H1 (cell line): ENCODE results near the gene RASL11B. TPM values are rescaled to one million over a fixed set of nuclear protein-coding genes. Genes with fewer than 3 reads are reported as not detected.

Experiments used
- CTCF ChIA-PET: fragments of 300-600 bp; sonication (Branson Sonifier 250); formaldehyde crosslinking; loops from one replicate; lab custom pipeline; 2021; ENCODE audit not compliant: partially characterized antibody; lab: Charles Lee
- POLR2A ChIA-PET: fragments of 300-600 bp; sonication (Branson Sonifier 250); formaldehyde crosslinking; loops from one replicate; lab custom pipeline; 2021; ENCODE audit warnings: inconsistent platforms; ENCODE audit not compliant: partially characterized antibody; lab: Charles Lee
- DNase-seq, 2 experiments: peaks; one replicate each; pipeline versions ENCODE4 v3.0.0 to v3.0.0-alpha.2; 2010 to 2022; ENCODE audit warnings: low spot score in 2 of 2, low read depth in 1 of 2, mixed read lengths in 1 of 2
- FAIRE-seq: peaks from 2 replicates; lab custom pipeline; 2011; peaks lifted over from hg19 to GRCh38; lab: Jason Lieb, UNC
- H2AFZ ChIP-seq: 2 replicates; pipeline ENCODE4 v1.8.1; 2012; ENCODE audit warnings: low read length, inconsistent platforms
- H2AK5ac ChIP-seq: 2 replicates; pipeline ENCODE4 v1.6.1; 2013; ENCODE audit warnings: low read depth, low read length
- H2BK120ac ChIP-seq: replicated peaks from 2 replicates; pipeline ENCODE3; 2013; ENCODE audit warnings: low read depth, low read length, inconsistent platforms
- H2BK12ac ChIP-seq: 2 replicates; pipeline ENCODE4 v1.6.1; 2013; ENCODE audit warnings: low read depth, low read length
- H2BK15ac ChIP-seq: 2 replicates; pipeline ENCODE4 v1.6.1; 2013; ENCODE audit warnings: low read length
- H2BK20ac ChIP-seq: 2 replicates; pipeline ENCODE4 v1.6.1; 2013; ENCODE audit warnings: low read length
- H2BK5ac ChIP-seq: 2 replicates; pipeline ENCODE4 v1.6.1; 2013; ENCODE audit warnings: low read depth, low read length
- H3K14ac ChIP-seq: 2 replicates; pipeline ENCODE4 v1.6.1; 2013; ENCODE audit warnings: inconsistent platforms; ENCODE audit not compliant: insufficient read length
- H3K18ac ChIP-seq: 2 replicates; pipeline ENCODE4 v1.6.1; 2013; ENCODE audit warnings: low read length; ENCODE audit errors: extremely low read depth
- H3K23ac ChIP-seq: 2 replicates; pipeline ENCODE4 v1.6.1; 2013; ENCODE audit warnings: inconsistent platforms; ENCODE audit not compliant: insufficient read length
- H3K23me2 ChIP-seq: 2 replicates; pipeline ENCODE4 v1.6.1; 2013; ENCODE audit warnings: low read depth, low read length
- H3K27ac ChIP-seq: 2 replicates; pipeline ENCODE4 v1.6.1; 2011; ENCODE audit warnings: low read depth, low read length, inconsistent platforms
- H3K27me3 ChIP-seq, 4 experiments: replicated peaks in 1 of 4; 1 replicate in 1 of 4; 2 replicates in 3 of 4; pipeline versions ENCODE4 v1.6.1 to v1.8.1; 2011 to 2013; ENCODE audit warnings: low read length in 3 of 4, mild to moderate bottlenecking in 3 of 4, inconsistent platforms in 2 of 4, mixed read lengths in 2 of 4, moderate library complexity in 1 of 4; ENCODE audit not compliant: control insufficient read depth in 3 of 4, insufficient read depth in 3 of 4; ENCODE audit errors: extremely low read depth in 1 of 4
- H3K36me3 ChIP-seq, 4 experiments: 2 replicates each; pipeline versions ENCODE4 v1.6.1 to v1.8.1; 2011 to 2013; ENCODE audit warnings: mild to moderate bottlenecking in 4 of 4, low read length in 3 of 4, moderate library complexity in 2 of 4, control low read depth in 1 of 4, inconsistent platforms in 1 of 4; ENCODE audit not compliant: insufficient read depth in 4 of 4, control insufficient read depth in 2 of 4
- H3K4ac ChIP-seq: replicated peaks from 2 replicates; pipeline ENCODE3; 2013; ENCODE audit warnings: low read length, low read depth, mixed read lengths, inconsistent platforms; ENCODE audit not compliant: insufficient read length
- H3K4me1 ChIP-seq, 4 experiments: replicated peaks in 1 of 4; 1 replicate in 1 of 4; 2 replicates in 3 of 4; pipeline versions ENCODE4 v1.6.1 to v1.8.1; 2011 to 2013; ENCODE audit warnings: low read length in 3 of 4, inconsistent platforms in 2 of 4, mixed read lengths in 1 of 4; ENCODE audit not compliant: insufficient read depth in 4 of 4, control insufficient read depth in 3 of 4
- H3K4me2 ChIP-seq, 2 experiments: 2 replicates each; pipeline versions ENCODE4 v1.6.1 to v1.8.1; 2011 to 2013; ENCODE audit warnings: low read depth in 2 of 2, low read length in 2 of 2, control low read depth in 1 of 2, inconsistent platforms in 1 of 2, mild to moderate bottlenecking in 1 of 2; ENCODE audit not compliant: insufficient read depth in 1 of 2
- H3K4me3 ChIP-seq, 4 experiments: fragments of 200-600, 300-600 bp in 1 of 4; sonication (generic), shearing (Covaris generic), sonication (Bioruptor Twin) in 1 of 4; 2 replicates each; pipeline versions ENCODE4 v1.5.1 to v1.8.1; 2011 to 2016; ENCODE audit warnings: low read length in 4 of 4, low read depth in 3 of 4, control low read depth in 2 of 4, inconsistent platforms in 2 of 4, mild to moderate bottlenecking in 2 of 4, mixed read lengths in 1 of 4, moderate library complexity in 1 of 4; ENCODE audit not compliant: insufficient read depth in 2 of 4; ENCODE audit errors: extremely low read depth in 1 of 4
- H3K56ac ChIP-seq: replicated peaks from 2 replicates; pipeline ENCODE3; 2013; ENCODE audit warnings: low read depth, mild to moderate bottlenecking, mixed read lengths, low read length, inconsistent platforms; ENCODE audit not compliant: insufficient read length
- H3K79me1 ChIP-seq: 2 replicates; pipeline ENCODE4 v1.6.1; 2013; ENCODE audit warnings: low read depth, low read length, control low read depth
- H3K79me2 ChIP-seq, 2 experiments: 2 replicates each; pipeline versions ENCODE4 v1.6.1 to v1.8.1; 2012 to 2013; ENCODE audit warnings: low read length in 2 of 2, mild to moderate bottlenecking in 2 of 2, inconsistent platforms in 1 of 2; ENCODE audit not compliant: insufficient read depth in 2 of 2, control insufficient read depth in 1 of 2
- H3K9ac ChIP-seq, 4 experiments: replicated peaks in 1 of 4; 1 replicate in 1 of 4; 2 replicates in 3 of 4; pipeline versions ENCODE4 v1.6.1 to v1.8.1; 2011 to 2013; ENCODE audit warnings: low read depth in 3 of 4, low read length in 3 of 4, control low read depth in 2 of 4, mild to moderate bottlenecking in 2 of 4, moderate library complexity in 2 of 4, inconsistent platforms in 1 of 4; ENCODE audit errors: extremely low read depth in 1 of 4
- H3K9me3 ChIP-seq, 2 experiments: 2 replicates each; pipeline versions ENCODE4 v1.6.1 to v1.8.1; 2012 to 2013; ENCODE audit warnings: mild to moderate bottlenecking in 2 of 2, moderate library complexity in 2 of 2, control low read depth in 1 of 2, inconsistent platforms in 1 of 2, low read depth in 1 of 2, low read length in 1 of 2, mixed read lengths in 1 of 2; ENCODE audit not compliant: insufficient read depth in 2 of 2
- H4K20me1 ChIP-seq, 2 experiments: replicated peaks in 1 of 2; 2 replicates each; pipeline versions ENCODE3 to v1.8.1; 2011 to 2013; ENCODE audit warnings: inconsistent platforms in 2 of 2, low read length in 2 of 2, mild to moderate bottlenecking in 1 of 2; ENCODE audit not compliant: insufficient read depth in 2 of 2, control insufficient read depth in 1 of 2
- H4K5ac ChIP-seq: 2 replicates; pipeline ENCODE4 v1.6.1; 2013; ENCODE audit warnings: low read length, low read depth, mixed read lengths, inconsistent platforms; ENCODE audit not compliant: insufficient read length
- H4K8ac ChIP-seq: 2 replicates; pipeline ENCODE4 v1.8.0; 2013; ENCODE audit warnings: mild to moderate bottlenecking, moderate library complexity, low read length, inconsistent platforms; ENCODE audit not compliant: insufficient read depth; ENCODE audit errors: extremely low read depth
- H4K91ac ChIP-seq: replicated peaks from 2 replicates; pipeline ENCODE3; 2013; ENCODE audit warnings: low read length, mixed read lengths, inconsistent platforms; ENCODE audit not compliant: insufficient read length
- CHD1 ChIP-seq: IDR thresholded peaks from 2 replicates; pipeline ENCODE4 v1.6.1; 2012; ENCODE audit warnings: low read depth, low read length, improper control_type of control experiment
- CHD2 ChIP-seq: IDR thresholded peaks from 2 replicates; pipeline ENCODE4 v1.6.1; 2012; ENCODE audit warnings: low read length, improper control_type of control experiment
- EP300 ChIP-seq, 2 experiments: IDR thresholded peaks; 1 replicate in 1 of 2; 2 replicates in 1 of 2; pipeline ENCODE4 v1.6.1; 2011 to 2012; ENCODE audit warnings: low read depth in 2 of 2, low read length in 2 of 2, mild to moderate bottlenecking in 2 of 2, borderline replicate concordance in 1 of 2, inconsistent platforms in 1 of 2, moderate library complexity in 1 of 2
- EZH2 ChIP-seq: fragments of 200-600 bp; sonication (generic); IDR thresholded peaks from 2 replicates; pipeline ENCODE4 v1.7.1; 2012; ENCODE audit warnings: low read depth, mild to moderate bottlenecking, moderate library complexity, low read length, inconsistent platforms; ENCODE audit not compliant: severe bottlenecking
- JUN ChIP-seq: IDR thresholded peaks from 2 replicates; pipeline ENCODE4 v1.6.1; 2011; ENCODE audit warnings: low read depth, mild to moderate bottlenecking, improper control_type of control experiment, low read length
- KDM5A ChIP-seq: fragments of 200-600 bp; IDR thresholded peaks from 2 replicates; pipeline ENCODE4 v1.7.1; 2012; ENCODE audit warnings: mild to moderate bottlenecking, low read length, inconsistent platforms, mixed read lengths
- SIN3A ChIP-seq, 2 experiments: IDR thresholded peaks in 1 of 2; conservative IDR thresholded peaks in 1 of 2; 2 replicates each; pipeline ENCODE4 v1.6.1; 2011 to 2012; ENCODE audit warnings: low read length in 2 of 2, improper control_type of control experiment in 1 of 2, low read depth in 1 of 2, mild to moderate bottlenecking in 1 of 2
- TCF12 ChIP-seq: IDR thresholded peaks from 2 replicates; pipeline ENCODE4 v1.6.1; 2011; ENCODE audit warnings: low read depth, mild to moderate bottlenecking, low read length
- whole genome bisulfite sequencing, 2 experiments: shearing (Covaris generic) in 1 of 2; methylation state at CpG; one replicate each; pipeline versions ENCODE4 v1.1.6 to v1.1.7; 2013 to 2015; ENCODE audit warnings: low lambda C conversion rate in 2 of 2, mixed read lengths in 2 of 2, inconsistent platforms in 1 of 2, low coverage in 1 of 2, missing lambda C conversion rate in 1 of 2; ENCODE audit not compliant: insufficient replicate concordance in 2 of 2, insufficient coverage in 1 of 2, insufficient read length in 1 of 2; ENCODE audit errors: extremely low coverage in 1 of 2, missing lambda C conversion rate in 1 of 2; 5-methylcytosine and 5-hydroxymethylcytosine counted together
- polyA plus RNA-seq, 7 experiments: library from polyadenylated mRNA; depleted of rRNA in 3 of 7; stranded (reverse) in 5 of 7; unstranded in 2 of 7; fragments of >200 nt in 5 of 7; fragments of 200-250 nt in 2 of 7; gene quantifications; 1 replicate in 5 of 7; 2 replicates in 1 of 7; 4 replicates in 1 of 7; pipeline versions ENCODE4 v1.2.1 to v1.2.3, GENCODE V29; 2011 to 2013; ENCODE audit warnings: missing spikeins in 2 of 7, mixed read lengths in 2 of 7
- total RNA-seq: library from RNA; stranded (reverse); fragmentation: NEBNext Ultra II Directional; extraction: Animal tissue kit (Norgen Biotek cat#: 25700); gene quantifications from 2 replicates; pipeline ENCODE4 v1.2.1, GENCODE V29; 2021
- TF ChIP-seq, protein P1 (sequence below): IDR thresholded peaks from 2 replicates; pipeline ENCODE4 v1.6.1; 2011; ENCODE audit warnings: low read length, improper control_type of control experiment

Gene RASL11B
- total and polyA plus RNA-seq, 2 of the 8 experiments (the other 6 are each of a cell fraction or from before 2014, with no cell fraction given): 49.8 to 75.5 TPM

GRCh38 chr4:52838729-52839586 is 23.2 kb upstream of the RASL11B start:
- H3K9ac ChIP-seq: no peak overlapping the region
- H2AK5ac ChIP-seq: peak overlapping the region; percentile 77; the same call in 1 of the 2 replicates
- peak overlapping the region; percentile 94 for H2BK20ac ChIP-seq
- no peaks in the 10 kb centered on the region for H3K23me2 ChIP-seq
- no peaks in the 10 kb centered on the region for H3K79me2 ChIP-seq
- H3K4me3 ChIP-seq: no peak overlapping the region
- peak overlapping the region; percentile 63 for H3K4ac ChIP-seq
- H2BK5ac ChIP-seq: peak overlapping the region; percentile 79; the same call in 1 of the 2 replicates
- peak overlapping the region; percentile 95; the same call in 1 of the 2 replicates for H2BK12ac ChIP-seq
- H3K36me3 ChIP-seq: no peaks in the 10 kb centered on the region
- no peak overlapping the region for H3K4me2 ChIP-seq
- peak overlapping the region; percentile 86 for H4K91ac ChIP-seq
- no peak overlapping the region for H4K5ac ChIP-seq
- no peaks in the 10 kb centered on the region for H4K20me1 ChIP-seq
- no peak overlapping the region for H2BK15ac ChIP-seq
- H3K14ac ChIP-seq: no peak overlapping the region
- H3K56ac ChIP-seq: no peak overlapping the region
- no peak overlapping the region for H3K23ac ChIP-seq
- no peak overlapping the region for H4K8ac ChIP-seq
- FAIRE-seq (no peak), DNase-seq (no peak)
- H3K79me1 ChIP-seq: no peaks in the 10 kb centered on the region
- WGBS, 2 experiments: 93% methylated on average over 10 of the region's 10 CpGs; no CpG with 5 or more reads in 1 of the 2 experiments
- no peaks in the 10 kb centered on the region for H3K27me3 ChIP-seq
- peak overlapping the region; percentile 59 for H2BK120ac ChIP-seq
- H3K18ac ChIP-seq: peak overlapping the region; percentile 55; the same call in 1 of the 2 replicates
- H3K4me1 ChIP-seq: peaks cover 7 to 25% (median 20%) of the 10 kb centered on the region in 4 experiments
- no peak overlapping the region for H2AFZ ChIP-seq
- ChIA-PET POLR2A (interaction anchor here (1.1 to 15.2 kb wide), 6 partner anchors 8 to 126 kb away, joined by 3 to 165 read pairs (median 5); partner anchors contain the start of gene RASL11B), CTCF (interaction anchor here (1.2 to 2.6 kb wide), 5 partner anchors 8 to 144 kb away, joined by 3 to 10 read pairs (median 3); no protein-coding TSS in a partner anchor)
- H3K9me3 ChIP-seq: no peaks in the 10 kb centered on the region
- H3K27ac ChIP-seq: no peak overlapping the region
- TF ChIP-seq TCF12 (no peak), EZH2 (no peak), KDM5A (no peak), JUN (no peak), EP300 (IDR thresholded peaks at IDR 0.05; ENCODE audit: borderline replicate concordance in 1 of 2, low read depth in 2 of 2, low read length in 2 of 2) (no peak), SIN3A (conservative IDR thresholded peaks at IDR 0.05 in 1 of 2, IDR thresholded peaks at IDR 0.05 in 1 of 2; ENCODE audit: low read depth in 1 of 2, low read length in 2 of 2) (no peak), CHD1 (no peak), CHD2 (no peak)
- TF ChIP-seq, protein P1, sequence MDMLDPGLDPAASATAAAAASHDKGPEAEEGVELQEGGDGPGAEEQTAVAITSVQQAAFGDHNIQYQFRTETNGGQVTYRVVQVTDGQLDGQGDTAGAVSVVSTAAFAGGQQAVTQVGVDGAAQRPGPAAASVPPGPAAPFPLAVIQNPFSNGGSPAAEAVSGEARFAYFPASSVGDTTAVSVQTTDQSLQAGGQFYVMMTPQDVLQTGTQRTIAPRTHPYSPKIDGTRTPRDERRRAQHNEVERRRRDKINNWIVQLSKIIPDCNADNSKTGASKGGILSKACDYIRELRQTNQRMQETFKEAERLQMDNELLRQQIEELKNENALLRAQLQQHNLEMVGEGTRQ: no peak
